IMR-90 (cell line): Measurements from ENCODE around the gene ZNRF3. TPM values are rescaled to one million over a fixed set of nuclear protein-coding genes. Genes with fewer than 3 reads are reported as not detected.

ENCODE experiments used
- ATAC-seq: fragments of 200-7000 bp; cut with Tn5 transposase; 2 replicates; pipeline ENCODE4 v1.9.1; 2020; ENCODE audit warnings: low read depth, mild to moderate bottlenecking, moderate library complexity
- BruUV-seq: library from RNA; stranded (reverse); fragments of 400-500 nt; replicated peaks from 2 replicates; lab custom pipeline; 2021; lab: Mats Ljungman, UMichigan
- CTCF ChIA-PET: fragments of 300-600 bp; formaldehyde crosslinking; extraction: SDS; loops from one replicate; lab custom pipeline; 2021; ENCODE audit warnings: antibody characterized with exemption; lab: Yijun Ruan, JAX
- POLR2A ChIA-PET: fragments of 300-600 bp; sonication (Branson Sonifier 250); formaldehyde crosslinking; loops from one replicate; lab custom pipeline; 2022; ENCODE audit warnings: antibody characterized with exemption; ENCODE audit not compliant: unreplicated experiment; lab: Charles Lee
- DNase-seq: peaks from one replicate; pipeline ENCODE4 v3.0.0; 2013
- H2AFZ ChIP-seq: replicated peaks from 2 replicates; pipeline ENCODE3; 2013; ENCODE audit warnings: low read length, mild to moderate bottlenecking; ENCODE audit not compliant: poor library complexity
- H2AK5ac ChIP-seq: 2 replicates; pipeline ENCODE4 v1.6.1; 2013; ENCODE audit warnings: low read depth, low read length, inconsistent platforms
- H2AK9ac ChIP-seq: replicated peaks from 2 replicates; pipeline ENCODE3; 2013; ENCODE audit warnings: mild to moderate bottlenecking, low read depth, low read length, moderate library complexity; ENCODE audit not compliant: poor library complexity
- H2BK120ac ChIP-seq: 2 replicates; pipeline ENCODE4 v1.6.1; 2013; ENCODE audit warnings: low read depth, low read length, inconsistent platforms
- H2BK15ac ChIP-seq: 3 replicates; pipeline ENCODE4 v1.6.1; 2013; ENCODE audit warnings: low read depth, low read length, inconsistent platforms
- H2BK20ac ChIP-seq: 2 replicates; pipeline ENCODE4 v1.6.1; 2013; ENCODE audit warnings: low read depth, mild to moderate bottlenecking, inconsistent platforms, low read length, moderate library complexity
- H2BK5ac ChIP-seq: 2 replicates; pipeline ENCODE4 v1.6.1; 2013; ENCODE audit warnings: mild to moderate bottlenecking, low read depth, low read length, inconsistent platforms; ENCODE audit not compliant: poor library complexity, severe bottlenecking
- H3K14ac ChIP-seq: replicated peaks from 2 replicates; pipeline ENCODE4 v1.6.1; 2013; ENCODE audit warnings: low read depth, low read length, inconsistent platforms
- H3K18ac ChIP-seq: 2 replicates; pipeline ENCODE4 v1.6.1; 2013; ENCODE audit warnings: low read depth, low read length, control low read depth
- H3K23ac ChIP-seq: 2 replicates; pipeline ENCODE4 v1.6.1; 2013; ENCODE audit warnings: low read depth, low read length, inconsistent platforms
- H3K27ac ChIP-seq: 2 replicates; pipeline ENCODE4 v1.5.1; 2013; ENCODE audit warnings: mild to moderate bottlenecking, control low read depth, low read length; ENCODE audit not compliant: insufficient read depth
- H3K27me3 ChIP-seq: 2 replicates; pipeline ENCODE4 v1.6.1; 2013; ENCODE audit warnings: low read length; ENCODE audit not compliant: control insufficient read depth, insufficient read depth
- H3K36me3 ChIP-seq: 2 replicates; pipeline ENCODE4 v1.6.1; 2013; ENCODE audit warnings: low read length, mixed read lengths; ENCODE audit not compliant: control insufficient read depth, insufficient read depth
- H3K4ac ChIP-seq: 2 replicates; pipeline ENCODE4 v1.6.1; 2013; ENCODE audit warnings: low read depth, low read length, inconsistent platforms
- H3K4me1 ChIP-seq: 2 replicates; pipeline ENCODE4 v1.6.1; 2013; ENCODE audit warnings: low read length, mixed read lengths; ENCODE audit not compliant: control insufficient read depth, insufficient read depth
- H3K4me2 ChIP-seq: 2 replicates; pipeline ENCODE4 v1.6.1; 2013; ENCODE audit warnings: low read depth, mild to moderate bottlenecking, control low read depth, low read length, moderate library complexity
- H3K4me3 ChIP-seq: 2 replicates; pipeline ENCODE4 v1.5.1; 2013; ENCODE audit warnings: low read depth, mild to moderate bottlenecking, control low read depth, low read length, moderate library complexity; ENCODE audit not compliant: insufficient read depth
- H3K56ac ChIP-seq: 2 replicates; pipeline ENCODE4 v1.6.1; 2013; ENCODE audit warnings: low read length, inconsistent platforms; ENCODE audit not compliant: insufficient read depth; ENCODE audit errors: extremely low read depth
- H3K79me1 ChIP-seq, 2 experiments: 2 replicates each; pipeline ENCODE4 v1.6.1; 2013; ENCODE audit warnings: low read length in 2 of 2, inconsistent platforms in 1 of 2, low read depth in 1 of 2
- H3K9ac ChIP-seq: 2 replicates; pipeline ENCODE4 v1.6.1; 2013; ENCODE audit warnings: low read depth, low read length, control low read depth
- H3K9me1 ChIP-seq: 2 replicates; pipeline ENCODE4 v1.6.1; 2013; ENCODE audit warnings: low read length, inconsistent platforms; ENCODE audit not compliant: insufficient read depth
- H3K9me3 ChIP-seq: 2 replicates; pipeline ENCODE4 v1.6.1; 2013; ENCODE audit warnings: low read length; ENCODE audit not compliant: control insufficient read depth, insufficient read depth
- H4K20me1 ChIP-seq: 2 replicates; pipeline ENCODE4 v1.6.1; 2013; ENCODE audit warnings: low read length, inconsistent platforms; ENCODE audit not compliant: insufficient read depth
- H4K5ac ChIP-seq: 2 replicates; pipeline ENCODE4 v1.6.1; 2013; ENCODE audit warnings: mild to moderate bottlenecking, low read depth, low read length, control low read depth
- H4K8ac ChIP-seq, 2 experiments: 2 replicates each; pipeline ENCODE4 v1.6.1; 2013; ENCODE audit warnings: low read depth in 2 of 2, low read length in 2 of 2, control low read depth in 1 of 2, inconsistent platforms in 1 of 2
- H4K91ac ChIP-seq: 2 replicates; pipeline ENCODE4 v1.6.1; 2013; ENCODE audit warnings: low read depth, low read length, inconsistent platforms; ENCODE audit not compliant: insufficient read depth
- BHLHE40 ChIP-seq: fragments of 150-350 bp; IDR thresholded peaks from 2 replicates; pipeline ENCODE4 v1.6.1; 2016; ENCODE audit warnings: mild to moderate bottlenecking, low read depth, low read length
- CEBPB ChIP-seq: IDR thresholded peaks from 2 replicates; pipeline ENCODE4 v1.6.1; 2012; ENCODE audit warnings: low read depth, low read length, improper control_type of control experiment
- CHD1 ChIP-seq: IDR thresholded peaks from 2 replicates; pipeline ENCODE4 v1.6.1; 2012; ENCODE audit warnings: low read depth, low read length, improper control_type of control experiment
- FOS ChIP-seq: fragments of 150-350 bp; IDR thresholded peaks from 2 replicates; pipeline ENCODE4 v1.6.1; 2016; ENCODE audit warnings: low read depth, low read length
- MAFK ChIP-seq: IDR thresholded peaks from 2 replicates; pipeline ENCODE4 v1.6.1; 2012; ENCODE audit warnings: low read depth, low read length, improper control_type of control experiment
- MAZ ChIP-seq: IDR thresholded peaks from 2 replicates; pipeline ENCODE4 v1.6.1; 2012; ENCODE audit warnings: low read depth, mild to moderate bottlenecking, low read length, improper control_type of control experiment, moderate library complexity, borderline replicate concordance
- MXI1 ChIP-seq: IDR thresholded peaks from 2 replicates; pipeline ENCODE4 v1.6.1; 2012; ENCODE audit warnings: low read depth, mild to moderate bottlenecking, low read length, moderate library complexity, borderline replicate concordance
- NFE2L2 ChIP-seq: fragments of 150-350 bp; IDR thresholded peaks from 2 replicates; pipeline ENCODE4 v1.6.1; 2016; ENCODE audit warnings: low read depth, mild to moderate bottlenecking, low read length
- POLR2A ChIP-seq: IDR thresholded peaks from 2 replicates; pipeline ENCODE4 v1.6.1; 2012; ENCODE audit warnings: mild to moderate bottlenecking, low read depth, low read length
- RAD21 ChIP-seq: IDR thresholded peaks from 2 replicates; pipeline ENCODE4 v1.6.1; 2012; ENCODE audit warnings: low read length, improper control_type of control experiment
- RCOR1 ChIP-seq: IDR thresholded peaks from 2 replicates; pipeline ENCODE4 v1.6.1; 2012; ENCODE audit warnings: mild to moderate bottlenecking, low read length, improper control_type of control experiment; ENCODE audit not compliant: insufficient replicate concordance
- WGBS, 2 experiments: methylation state at CpG; one replicate each; pipeline versions ENCODE4 v1.1.5 to v1.1.7; 2013; ENCODE audit warnings: missing lambda C conversion rate in 2 of 2; ENCODE audit not compliant: insufficient read length in 1 of 2; ENCODE audit errors: extremely low coverage in 2 of 2; 5-methylcytosine and 5-hydroxymethylcytosine counted together
- dilution Hi-C: fragments of 300-500 bp; cut with HindIII; formaldehyde crosslinking; loops from one replicate; pipeline ENCODE4 v1.14.3; 2018; ENCODE audit warnings: low sequenced_read_pairs; ENCODE audit not compliant: unreplicated experiment
- in situ Hi-C: fragments of 300-500 bp; cut with MboI; formaldehyde crosslinking; loops from 3 replicates; pipeline ENCODE4 v1.14.3; 2019; ENCODE audit warnings: low sequenced_read_pairs, inconsistent platforms, mixed read lengths
- intact Hi-C: fragments of 100-400 bp; cut with micrococcal nuclease; formaldehyde crosslinking; loops from 2 replicates; pipeline ENCODE4 v1.10.0; 2022
- polyA plus RNA-seq, 3 experiments: library from polyadenylated mRNA; depleted of rRNA; stranded (reverse); fragments of >200 nt; gene quantifications; 2 replicates each; pipeline ENCODE4 v1.2.3, GENCODE V29; 2012; ENCODE audit warnings: low replicate concordance in 1 of 3
- total RNA-seq: library from RNA; depleted of rRNA; stranded (reverse); fragments of >200 nt; gene quantifications from 2 replicates; pipeline ENCODE4 v1.2.3, GENCODE V29; 2012
- TF ChIP-seq, protein P1 (sequence below): fragments of 150-350 bp; IDR thresholded peaks from 2 replicates; pipeline ENCODE4 v1.6.1; 2016; ENCODE audit warnings: low read depth, mild to moderate bottlenecking, low read length, moderate library complexity, borderline replicate concordance
- TF ChIP-seq, protein P2 (sequence below): fragments of 150-350 bp; IDR thresholded peaks from 2 replicates; pipeline ENCODE4 v1.6.1; 2017; ENCODE audit warnings: mild to moderate bottlenecking, antibody characterized with exemption, low read length, low read depth

The ZNRF3 gene
- total and polyA plus RNA-seq, 2 of the 4 experiments (the other 2 are of a cell fraction): 1.4 to 2.4 TPM

DNA sequence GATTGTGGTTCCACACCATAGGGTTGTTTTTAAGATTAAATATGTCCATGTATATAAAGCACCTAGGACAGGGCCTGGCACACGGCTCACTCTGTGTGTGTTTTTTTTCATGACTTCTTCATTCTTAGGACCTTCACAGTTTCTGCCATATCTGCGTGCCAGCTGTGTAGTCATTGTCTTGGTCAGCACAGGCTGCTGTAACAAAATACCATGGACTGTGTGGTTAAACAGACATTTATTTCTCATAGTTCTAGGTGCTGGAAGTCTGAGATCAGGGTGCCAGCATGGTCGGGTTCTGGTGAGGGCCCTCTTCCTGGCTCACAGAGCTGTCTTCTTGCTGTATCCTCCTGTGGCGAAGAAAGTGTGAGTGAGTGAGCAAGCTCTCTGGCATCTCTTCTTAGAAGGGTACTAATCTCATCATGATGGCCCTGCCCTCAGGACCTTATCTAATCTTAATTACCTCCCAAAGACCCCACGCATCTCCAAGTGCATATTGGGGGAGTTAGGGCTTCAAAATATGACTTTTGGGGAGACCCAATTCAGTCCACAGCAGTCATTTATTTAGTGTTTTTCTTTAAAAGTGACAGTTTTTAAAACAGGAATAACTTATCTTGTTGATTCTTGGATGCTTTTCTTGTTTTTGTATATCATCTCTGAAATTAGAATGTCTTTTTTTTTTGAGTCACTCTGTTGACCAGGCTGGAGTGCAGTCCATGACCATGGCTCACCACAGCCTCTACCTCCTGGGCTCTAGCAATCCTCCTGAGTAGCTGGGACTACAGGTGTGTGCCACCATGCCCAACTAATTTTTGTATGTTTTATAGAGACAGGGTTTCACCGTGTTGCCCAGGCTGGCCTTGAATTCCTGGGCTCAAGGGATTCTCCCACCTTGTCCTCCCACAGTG, 70.9 kb downstream of the ZNRF3 start:
- Histone ChIP-seq H2AK9ac (no peak overlapping the region), H2BK120ac (no peak overlapping the region), H3K27me3 (no peaks in the 10 kb centered on the region), H2BK20ac (no peak overlapping the region), H3K4me3 (no peak overlapping the region), H4K20me1 (peaks cover 12% of the 10 kb centered on the region; the same call in 1 of the 2 replicates), H3K4me2 (no peak overlapping the region), H3K79me1 (peaks cover 2 to 44% of the 10 kb centered on the region in 2 experiments; a peak in 2 of 4 replicates), H2AFZ (no peak overlapping the region), H3K36me3 (no peaks in the 10 kb centered on the region), H3K27ac (no peak overlapping the region), H3K56ac (no peak overlapping the region), H3K4me1 (peaks cover 12% of the 10 kb centered on the region), H2BK15ac (no peak overlapping the region), H4K8ac (no peak overlapping the region), H3K23ac (no peak overlapping the region), H3K18ac (no peak overlapping the region), H4K5ac (no peak overlapping the region), H3K9ac (no peak overlapping the region), H3K9me3 (no peaks in the 10 kb centered on the region), H2AK5ac (no peak overlapping the region), H2BK5ac (no peak overlapping the region), H3K14ac (no peak overlapping the region), H3K4ac (no peak overlapping the region), H4K91ac (no peak overlapping the region), H3K9me1 (peaks cover 8% of the 10 kb centered on the region; the same call in 1 of the 2 replicates)
- no TSS peak for BruUV-seq
- dilution Hi-C loops: no loop called here
- WGBS, 2 experiments: no CpG with 5 or more reads among the region's 6 CpGs
- ATAC-seq: no peak
- in situ Hi-C loops: no loop called here
- intact Hi-C loops: loop anchor here (10.0 kb wide), 1 partner anchor 99 kb away; no protein-coding TSS in a partner anchor
- DNase-seq: no peak
- TF ChIP-seq RCOR1 (no peak), RAD21 (no peak), CHD1 (no peak), MAFK (no peak), MAZ (no peak), MXI1 (no peak), POLR2A (no peak), BHLHE40 (no peak), CEBPB (no peak), NFE2L2 (no peak), FOS (no peak)
- TF ChIP-seq, protein P1, sequence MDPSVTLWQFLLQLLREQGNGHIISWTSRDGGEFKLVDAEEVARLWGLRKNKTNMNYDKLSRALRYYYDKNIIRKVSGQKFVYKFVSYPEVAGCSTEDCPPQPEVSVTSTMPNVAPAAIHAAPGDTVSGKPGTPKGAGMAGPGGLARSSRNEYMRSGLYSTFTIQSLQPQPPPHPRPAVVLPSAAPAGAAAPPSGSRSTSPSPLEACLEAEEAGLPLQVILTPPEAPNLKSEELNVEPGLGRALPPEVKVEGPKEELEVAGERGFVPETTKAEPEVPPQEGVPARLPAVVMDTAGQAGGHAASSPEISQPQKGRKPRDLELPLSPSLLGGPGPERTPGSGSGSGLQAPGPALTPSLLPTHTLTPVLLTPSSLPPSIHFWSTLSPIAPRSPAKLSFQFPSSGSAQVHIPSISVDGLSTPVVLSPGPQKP: no peak
- TF ChIP-seq, protein P2, sequence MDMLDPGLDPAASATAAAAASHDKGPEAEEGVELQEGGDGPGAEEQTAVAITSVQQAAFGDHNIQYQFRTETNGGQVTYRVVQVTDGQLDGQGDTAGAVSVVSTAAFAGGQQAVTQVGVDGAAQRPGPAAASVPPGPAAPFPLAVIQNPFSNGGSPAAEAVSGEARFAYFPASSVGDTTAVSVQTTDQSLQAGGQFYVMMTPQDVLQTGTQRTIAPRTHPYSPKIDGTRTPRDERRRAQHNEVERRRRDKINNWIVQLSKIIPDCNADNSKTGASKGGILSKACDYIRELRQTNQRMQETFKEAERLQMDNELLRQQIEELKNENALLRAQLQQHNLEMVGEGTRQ: no peak
- ChIA-PET CTCF (interaction anchor here (0.7 kb wide), 1 partner anchor 684 kb away, joined by 3 read pairs; no protein-coding TSS in a partner anchor), POLR2A (no interaction called here)
